HG02884 (cell line): Measurements from ENCODE around the gene MACF1.
"Not testable (repeated sequence)": the region's sequence is repeated elsewhere in the genome, so short reads cannot be mapped to it uniquely, and the experiment has no call there.

Experiments
- ATAC-seq: cut with Tn5 transposase; IDR thresholded peaks from one replicate; pipeline ENCODE4 v1.9.1; 2021; ENCODE audit warnings: mild to moderate bottlenecking, moderate library complexity; ENCODE audit not compliant: unreplicated experiment

Gene MACF1

GRCh38 chr1:39441797-39442196 lies 237.3 kb downstream of the MACF1 start:
- ATAC-seq = no peak

GRCh38 chr1:39445573-39445972 lies 241.1 kb downstream of the MACF1 start:
- no peak for ATAC-seq

- no peak for ATAC-seq
Measured at GRCh38 chr1:39446986-39447567, 242.6 kb downstream of the MACF1 start.

- ATAC-seq = not testable (repeated sequence)
Measured at GRCh38 chr1:39450041-39450440, 245.5 kb downstream of the MACF1 start.

GRCh38 chr1:39450956-39451606 lies 246.6 kb downstream of the MACF1 start:
- ATAC-seq = no peak

GRCh38 chr1:39452081-39452480 lies 247.6 kb downstream of the MACF1 start:
- no peak for ATAC-seq

- ATAC-seq = no peak
Measured at GRCh38 chr1:39452540-39452939, 248.0 kb downstream of the MACF1 start.

GRCh38 chr1:39453603-39454002 lies 249.1 kb downstream of the MACF1 start:
- no peak for ATAC-seq

- no peak for ATAC-seq
Measured at GRCh38 chr1:39458991-39459390, 254.5 kb downstream of the MACF1 start.

GRCh38 chr1:39462074-39462473 lies 257.6 kb downstream of the MACF1 start:
- ATAC-seq = no peak

- no peak for ATAC-seq
Measured at GRCh38 chr1:39466413-39467107, 262.1 kb downstream of the MACF1 start.

GRCh38 chr1:39467108-39467720 lies 262.7 kb downstream of the MACF1 start:
- not testable (repeated sequence) for ATAC-seq

GRCh38 chr1:39469150-39469549 lies 264.7 kb downstream of the MACF1 start:
- ATAC-seq = no peak

- ATAC-seq = no peak
Measured at GRCh38 chr1:39470040-39470439, 265.5 kb downstream of the MACF1 start.

GRCh38 chr1:39472826-39473225 lies 268.3 kb downstream of the MACF1 start:
- ATAC-seq = no peak

- no peak for ATAC-seq
Measured at GRCh38 chr1:39473324-39473723, 268.8 kb downstream of the MACF1 start.

GRCh38 chr1:39474810-39475209 lies 270.3 kb downstream of the MACF1 start:
- ATAC-seq = no peak

- not testable (repeated sequence) for ATAC-seq
Measured at GRCh38 chr1:39475551-39475950, 271.1 kb downstream of the MACF1 start.

- no peak for ATAC-seq
Measured at GRCh38 chr1:39478126-39478915, 273.8 kb downstream of the MACF1 start.

- no peak for ATAC-seq
Measured at GRCh38 chr1:39481289-39481688, 276.8 kb downstream of the MACF1 start.

- ATAC-seq = no peak
Measured at GRCh38 chr1:39483276-39483675, 278.8 kb downstream of the MACF1 start.
